ENCODE data around the gene PRSS56.

The PRSS56 gene

GRCh38 chr2:232502911-232503808 lies 17.0 kb upstream of the PRSS56 start:
- DNase-seq, result peak; percentile 58

GRCh38 chr2:232503809-232504323 lies 16.3 kb upstream of the PRSS56 start:
- no peak for DNase-seq

- DNase-seq, result no peak
Observed at GRCh38 chr2:232504438-232504837, 15.8 kb upstream of the PRSS56 start.

- DNase-seq, result no peak
Observed at GRCh38 chr2:232505856-232506255, 14.3 kb upstream of the PRSS56 start.

- no peak for DNase-seq
Observed at GRCh38 chr2:232506709-232507108, 13.5 kb upstream of the PRSS56 start.

GRCh38 chr2:232508251-232508650 lies 11.9 kb upstream of the PRSS56 start:
- DNase-seq, result no peak

- DNase-seq, result no peak
Observed at GRCh38 chr2:232511336-232511890, 8.8 kb upstream of the PRSS56 start.

GRCh38 chr2:232512602-232513001 lies 7.6 kb upstream of the PRSS56 start:
- DNase-seq, result no peak

- DNase-seq, result no peak
Observed at GRCh38 chr2:232513353-232513752, 6.8 kb upstream of the PRSS56 start.

GRCh38 chr2:232515639-232516038 lies 4.5 kb upstream of the PRSS56 start:
- DNase-seq, result no peak

- DNase-seq, result no peak
Observed at GRCh38 chr2:232516551-232516950, 3.6 kb upstream of the PRSS56 start.

GRCh38 chr2:232518844-232519243 lies 1.3 kb upstream of the PRSS56 start:
- DNase-seq, result no peak

GRCh38 chr2:232520489-232520888 lies 301 bp downstream of the PRSS56 start:
- DNase-seq, result no peak

- DNase-seq, result no peak
Observed at GRCh38 chr2:232521098-232521497, 910 bp downstream of the PRSS56 start.

- DNase-seq, result peak; percentile 82
Observed at GRCh38 chr2:232521959-232522622, 1.9 kb downstream of the PRSS56 start.

GRCh38 chr2:232522623-232523401 lies 2.6 kb downstream of the PRSS56 start:
- no peak for DNase-seq

GRCh38 chr2:232523402-232523681 lies 3.2 kb downstream of the PRSS56 start:
- no peak for DNase-seq

GRCh38 chr2:232523682-232524597 lies 3.8 kb downstream of the PRSS56 start:
- DNase-seq, result peak; percentile 66

- DNase-seq, result no peak
Observed at GRCh38 chr2:232524771-232525170, 4.6 kb downstream of the PRSS56 start.

GRCh38 chr2:232525199-232525598 lies 5.0 kb downstream of the PRSS56 start:
- DNase-seq, result no peak

GRCh38 chr2:232525791-232526371 lies 5.7 kb downstream of the PRSS56 start, which contains the start of gene CHRND:
CHRND (plus strand) TSS chr2:232526160; CDS start chr2:232526216, 56 bp downstream.
- peak; percentile 82 for DNase-seq

All from right forelimb (tissue), 1 donor.